Large intestine (tissue), 3 donors: Measurements from ENCODE around the gene SLC5A2. TPM values are rescaled to one million over a fixed set of nuclear protein-coding genes. Genes with fewer than 3 reads are reported as not detected.
A peak's percentile ranks its signal among the peaks of the same experiment; 100 is the strongest.

ENCODE experiments used
- DNase-seq, 2 donors: peaks; one replicate each; pipeline versions ENCODE4 v3.0.0 to v3.0.0-alpha.2; 2013
- H3K27ac ChIP-seq: one replicate; pipeline ENCODE4 v1.5.1; 2013; ENCODE audit warnings: low read length
- H3K27me3 ChIP-seq: 2 replicates; pipeline ENCODE4 v1.6.1; 2013; ENCODE audit warnings: low read length; ENCODE audit not compliant: control insufficient read depth, insufficient read depth
- H3K36me3 ChIP-seq: 2 replicates; pipeline ENCODE4 v1.6.1; 2013; ENCODE audit warnings: low read length; ENCODE audit not compliant: control insufficient read depth, insufficient read depth
- H3K4me1 ChIP-seq: one replicate; pipeline ENCODE4 v1.6.1; 2013; ENCODE audit warnings: low read length; ENCODE audit not compliant: control insufficient read depth, insufficient read depth
- H3K4me3 ChIP-seq: one replicate; pipeline ENCODE4 v1.5.1; 2013; ENCODE audit warnings: low read length
- H3K9me3 ChIP-seq: one replicate; pipeline ENCODE4 v1.6.1; 2013; ENCODE audit warnings: mild to moderate bottlenecking, low read depth, low read length, moderate library complexity; ENCODE audit not compliant: control insufficient read depth
- whole genome bisulfite sequencing: methylation state at CpG from one replicate; pipeline ENCODE4 v1.1.5; 2013; ENCODE audit warnings: low lambda C conversion rate; ENCODE audit not compliant: insufficient coverage; 5-methylcytosine and 5-hydroxymethylcytosine counted together
- polyA plus RNA-seq: library from polyadenylated mRNA; unstranded; fragments of 120-200 nt; gene quantifications from one replicate; pipeline ENCODE4 v1.2.1, GENCODE V29; 2013

The SLC5A2 gene
- polyA plus RNA-seq, 1 donor, result 7.3 TPM

- Histone ChIP-seq H3K27ac (no peak overlapping the region), H3K4me3 (no peak overlapping the region), H3K4me1 (no peaks in the 10 kb centered on the region), H3K36me3 (peaks cover 4% of the 10 kb centered on the region), H3K9me3 (no peaks in the 10 kb centered on the region), H3K27me3 (no peaks in the 10 kb centered on the region)
- DNase-seq, result no peak
- no CpG with 5 or more reads among the region's 5 CpGs for WGBS
Measured at GRCh38 chr16:31451201-31451600, 31.7 kb upstream of the SLC5A2 start.

- H3K9me3 ChIP-seq, result no peaks in the 10 kb centered on the region
- H3K4me1 ChIP-seq, result peaks cover 5% of the 10 kb centered on the region
- DNase-seq, result peak; percentile 69 to 70
- no peak overlapping the region for H3K4me3 ChIP-seq
- peaks cover 6% of the 10 kb centered on the region for H3K36me3 ChIP-seq
- no peak overlapping the region for H3K27ac ChIP-seq
- H3K27me3 ChIP-seq, result no peaks in the 10 kb centered on the region
- 43% methylated on average over 1 of the region's 11 CpGs for WGBS
Measured at GRCh38 chr16:31451681-31452351, 31.1 kb upstream of the SLC5A2 start.

GRCh38 chr16:31452631-31453106 lies 30.3 kb upstream of the SLC5A2 start:
- WGBS, result no CpG with 5 or more reads among the region's 3 CpGs
- Histone ChIP-seq H3K4me3 (no peak overlapping the region), H3K9me3 (no peaks in the 10 kb centered on the region), H3K27ac (no peak overlapping the region), H3K27me3 (no peaks in the 10 kb centered on the region), H3K4me1 (peaks cover 13% of the 10 kb centered on the region), H3K36me3 (peaks cover 9% of the 10 kb centered on the region)
- no peak for DNase-seq

GRCh38 chr16:31453255-31454204 lies 29.4 kb upstream of the SLC5A2 start:
- Histone ChIP-seq H3K27ac (no peak overlapping the region), H3K27me3 (no peaks in the 10 kb centered on the region), H3K36me3 (peaks cover 9% of the 10 kb centered on the region), H3K4me1 (peaks cover 17% of the 10 kb centered on the region), H3K4me3 (no peak overlapping the region), H3K9me3 (no peaks in the 10 kb centered on the region)
- WGBS, result 20% methylated on average over 1 of the region's 20 CpGs
- peak; percentile 44 to 68 for DNase-seq

- H3K27me3 ChIP-seq, result no peaks in the 10 kb centered on the region
- DNase-seq, result no peak
- H3K9me3 ChIP-seq, result no peaks in the 10 kb centered on the region
- H3K4me3 ChIP-seq, result no peak overlapping the region
- no CpG with 5 or more reads among the region's 17 CpGs for WGBS
- peaks cover 9% of the 10 kb centered on the region for H3K36me3 ChIP-seq
- no peak overlapping the region for H3K27ac ChIP-seq
- H3K4me1 ChIP-seq, result peaks cover 22% of the 10 kb centered on the region
Measured at GRCh38 chr16:31455601-31456314, 27.2 kb upstream of the SLC5A2 start.

GRCh38 chr16:31456988-31457360 lies 25.9 kb upstream of the SLC5A2 start:
- WGBS, result no CpG with 5 or more reads among the region's 8 CpGs
- H3K27me3 ChIP-seq, result no peaks in the 10 kb centered on the region
- H3K9me3 ChIP-seq, result no peaks in the 10 kb centered on the region
- peaks cover 22% of the 10 kb centered on the region for H3K4me1 ChIP-seq
- no peak overlapping the region for H3K27ac ChIP-seq
- H3K36me3 ChIP-seq, result peaks cover 14% of the 10 kb centered on the region
- H3K4me3 ChIP-seq, result no peak overlapping the region
- no peak for DNase-seq

GRCh38 chr16:31458073-31458843 lies 24.7 kb upstream of the SLC5A2 start:
- Histone ChIP-seq H3K4me1 (peaks cover 22% of the 10 kb centered on the region), H3K27me3 (no peaks in the 10 kb centered on the region), H3K27ac (peak overlapping the region; percentile 85), H3K4me3 (peak overlapping the region; percentile 67), H3K9me3 (no peaks in the 10 kb centered on the region), H3K36me3 (peaks cover 25% of the 10 kb centered on the region)
- DNase-seq, result peak; percentile 66 to 84
- no CpG with 5 or more reads among the region's 42 CpGs for WGBS

GRCh38 chr16:31458844-31459686 lies 23.9 kb upstream of the SLC5A2 start, which contains the start of gene ARMC5:
TSS of gene ARMC5 (plus strand) at chr16:31459501. CDS start at chr16:31459525, 24 bp downstream.
- no CpG with 5 or more reads among the region's 91 CpGs for WGBS
- Histone ChIP-seq H3K9me3 (no peaks in the 10 kb centered on the region), H3K4me1 (peaks cover 22% of the 10 kb centered on the region), H3K27me3 (no peaks in the 10 kb centered on the region), H3K4me3 (peak within 1 kb of the TSS; percentile 67), H3K27ac (peak within 1 kb of the TSS; percentile 95), H3K36me3 (peaks cover 33% of the 10 kb centered on the region)
- DNase-seq, result peak; percentile 98 to 99
